Dermis microvascular lymphatic vessel endothelial cell (primary cell): ENCODE data around the gene MYL6B. TPM values are rescaled to one million over a fixed set of nuclear protein-coding genes. Genes with fewer than 3 reads are reported as not detected.
A peak's percentile ranks its signal among the peaks of the same experiment; 100 is the strongest.

Experiments
- DNase-seq, 2 donors: peaks; one replicate each; pipeline versions ENCODE4 v3.0.0 to v3.0.0-alpha.2; 2010; ENCODE audit warnings: low read depth in 2 of 2
- total RNA-seq: library from RNA; depleted of rRNA; stranded (reverse); fragments of >200 nt; gene quantifications from 2 replicates; pipeline ENCODE4 v1.2.1, GENCODE V29; 2014

MYL6B gene
- total RNA-seq, 1 donor from 2014 or later: 60.3 TPM

DNA sequence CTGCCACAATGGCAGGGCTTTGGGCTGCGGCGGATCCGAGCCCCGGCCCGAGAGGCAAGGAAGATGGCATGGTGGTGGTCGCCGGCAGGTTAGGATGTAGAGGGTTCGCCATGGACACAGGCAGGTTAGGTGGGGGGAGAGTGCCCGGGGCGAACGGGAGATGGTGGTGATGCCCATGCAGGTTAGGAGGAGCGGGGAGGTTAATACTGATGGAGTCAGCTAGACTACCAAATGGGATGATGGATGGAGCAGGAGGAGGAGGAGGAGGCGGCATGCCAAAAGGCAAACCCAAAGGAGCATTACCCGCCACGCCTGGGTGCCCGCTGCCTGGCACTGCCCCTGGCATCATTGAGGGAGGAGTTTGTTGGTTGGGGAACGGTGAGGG lies 11.9 kb downstream of the MYL6B start:
- DNase-seq: no peak

DNA sequence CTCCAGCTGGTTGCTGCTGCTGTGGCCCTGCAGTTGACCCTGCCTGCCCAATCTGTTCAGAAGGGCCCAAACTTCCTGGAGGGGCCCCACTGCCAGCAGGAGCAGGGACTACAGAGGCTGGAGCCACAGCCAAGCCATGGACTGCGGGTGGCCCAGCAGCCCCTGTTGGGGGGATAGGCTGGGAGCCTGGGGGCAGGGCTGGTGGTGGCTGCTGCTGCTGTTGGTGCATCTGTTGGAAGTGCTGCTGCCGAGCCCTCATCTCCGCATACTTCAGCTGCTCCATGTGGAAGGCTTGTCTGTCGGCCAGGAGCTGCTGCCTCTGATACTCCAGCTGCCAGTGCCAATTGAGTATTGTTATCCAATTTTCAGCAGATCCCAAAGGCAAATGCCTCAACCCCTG lies 13.0 kb downstream of the MYL6B start:
- no peak for DNase-seq

DNA sequence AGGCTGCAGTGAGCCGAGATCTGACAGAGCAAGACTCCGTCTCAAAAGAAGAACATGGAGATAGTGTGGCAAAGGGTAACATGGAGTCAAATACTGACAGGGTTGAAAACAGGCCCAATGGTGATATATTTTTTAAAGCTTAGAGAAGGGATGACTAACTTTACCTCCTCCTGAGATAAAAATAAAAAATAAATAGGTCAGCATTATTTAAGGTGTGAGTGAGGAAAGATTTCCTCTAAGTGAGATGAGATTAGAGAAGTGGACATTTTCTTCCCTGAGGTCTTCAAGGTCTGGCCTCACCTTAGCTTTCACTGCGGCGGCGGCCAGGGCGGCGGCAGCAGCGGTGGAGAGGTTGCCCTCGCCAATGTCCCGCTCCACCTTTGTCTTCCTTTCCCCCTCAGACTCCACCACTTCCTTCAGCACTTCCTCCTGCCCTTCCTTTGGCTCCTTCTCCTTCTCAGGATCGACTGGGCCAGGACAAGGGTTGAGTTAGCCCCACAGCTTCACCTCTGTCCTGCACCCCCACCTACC lies 16.9 kb downstream of the MYL6B start:
- no peak for DNase-seq

DNA sequence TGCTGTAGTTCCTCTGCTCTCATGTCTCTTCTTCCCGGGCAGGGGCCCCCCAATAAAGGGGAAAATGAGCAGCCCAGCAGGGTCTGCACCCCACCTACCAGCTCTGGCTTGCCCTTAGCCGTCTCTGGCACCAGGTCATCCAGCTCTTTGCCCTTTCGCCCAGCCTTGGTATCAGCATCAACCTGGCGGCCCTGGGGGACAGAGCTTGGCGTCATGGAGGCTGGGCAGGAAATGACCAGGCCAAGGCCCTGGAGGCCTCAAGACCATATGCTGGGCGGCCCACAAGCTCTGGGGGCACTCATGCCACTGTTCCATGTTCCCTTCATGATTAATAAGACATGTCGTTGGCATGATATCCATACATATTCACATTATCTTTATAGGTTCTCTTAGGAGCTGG lies 20.5 kb downstream of the MYL6B start:
- DNase-seq: no peak

DNA sequence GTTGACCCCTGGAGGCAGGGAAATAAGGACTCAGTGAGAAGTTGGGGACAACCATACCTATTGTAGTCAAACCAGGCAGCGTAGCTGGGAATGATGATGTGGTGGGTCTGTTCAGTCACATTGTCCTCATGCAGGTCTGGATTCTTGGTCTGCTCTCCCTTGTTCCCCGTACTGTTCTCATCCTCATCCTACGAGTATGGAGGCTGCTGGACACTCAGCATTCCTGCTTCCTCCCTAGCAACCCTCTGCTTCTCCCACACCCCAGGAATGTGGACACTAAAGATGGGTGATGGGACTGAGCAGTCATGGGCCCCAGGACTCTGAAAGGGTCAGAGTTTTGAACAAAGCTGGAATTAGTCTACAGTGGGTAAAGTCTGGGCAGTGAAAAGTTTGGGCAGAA lies 26.0 kb downstream of the MYL6B start:
- DNase-seq: no peak

DNA sequence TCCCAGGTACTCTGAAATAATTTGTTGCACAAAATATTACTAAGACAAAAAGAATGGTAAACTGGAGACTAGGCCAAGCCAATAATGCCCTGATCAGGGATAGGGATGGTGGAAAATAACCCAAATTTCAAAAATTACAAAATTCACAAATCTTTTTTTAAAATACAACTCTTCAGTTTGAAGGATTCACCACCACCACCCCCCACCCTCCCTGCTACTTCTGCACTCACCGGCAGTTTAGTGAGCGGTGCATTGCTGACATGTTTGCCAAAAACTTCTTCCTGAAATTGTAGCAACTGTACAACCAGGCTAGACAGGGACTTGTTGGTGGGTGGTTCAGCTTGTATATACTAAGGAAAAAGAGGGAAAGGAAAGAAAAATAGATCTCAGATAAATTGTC lies 34.6 kb downstream of the MYL6B start:
- no peak for DNase-seq

DNA sequence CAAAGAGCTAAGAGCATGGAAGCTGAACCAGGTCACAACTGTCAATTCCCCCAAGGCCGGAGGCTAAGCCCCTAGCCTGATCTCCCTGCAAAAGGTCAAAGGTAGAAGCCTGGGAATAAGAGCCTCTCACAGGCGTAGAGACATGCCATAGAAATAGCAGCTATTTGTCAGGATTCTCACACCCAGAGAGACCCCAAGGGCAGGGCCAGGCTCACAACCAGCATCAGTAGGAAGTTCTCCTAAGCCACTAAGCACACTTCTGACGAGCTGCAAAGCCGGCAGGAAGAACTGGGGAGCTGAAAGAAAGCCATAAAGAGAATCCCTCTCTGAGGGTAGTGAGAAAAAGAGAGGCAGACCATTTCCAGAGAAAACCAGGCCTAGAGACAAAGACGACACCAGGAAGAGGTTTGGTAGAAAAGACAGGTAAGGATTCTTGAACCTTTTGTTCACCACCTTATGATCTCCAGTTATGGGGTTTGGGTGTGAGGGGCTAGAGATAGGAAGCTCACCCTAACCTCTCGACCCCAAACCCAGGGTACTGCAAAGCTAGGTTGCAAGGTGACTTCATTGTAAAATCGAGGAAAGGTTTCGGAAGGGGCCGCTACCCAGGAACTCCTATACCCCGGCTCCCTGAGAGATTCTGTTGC lies 35.9 kb downstream of the MYL6B start:
- DNase-seq: no peak

DNA sequence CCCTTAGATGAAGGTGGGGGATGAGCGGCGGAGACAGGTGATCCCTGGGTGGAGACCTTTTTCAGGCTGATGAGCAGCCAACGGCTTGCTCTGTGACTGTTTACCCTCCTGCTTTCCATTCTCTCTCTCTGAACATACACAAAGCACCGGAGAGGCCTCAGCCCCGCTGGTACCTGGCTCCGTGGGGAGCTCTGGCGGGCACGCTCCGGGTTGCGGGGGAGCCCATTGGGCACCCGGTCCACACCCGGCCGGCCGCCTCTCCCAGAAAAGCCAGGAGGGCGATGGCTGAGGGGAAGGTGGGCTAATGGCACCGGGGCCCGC lies 36.4 kb downstream of the MYL6B start:
- no peak for DNase-seq

DNA sequence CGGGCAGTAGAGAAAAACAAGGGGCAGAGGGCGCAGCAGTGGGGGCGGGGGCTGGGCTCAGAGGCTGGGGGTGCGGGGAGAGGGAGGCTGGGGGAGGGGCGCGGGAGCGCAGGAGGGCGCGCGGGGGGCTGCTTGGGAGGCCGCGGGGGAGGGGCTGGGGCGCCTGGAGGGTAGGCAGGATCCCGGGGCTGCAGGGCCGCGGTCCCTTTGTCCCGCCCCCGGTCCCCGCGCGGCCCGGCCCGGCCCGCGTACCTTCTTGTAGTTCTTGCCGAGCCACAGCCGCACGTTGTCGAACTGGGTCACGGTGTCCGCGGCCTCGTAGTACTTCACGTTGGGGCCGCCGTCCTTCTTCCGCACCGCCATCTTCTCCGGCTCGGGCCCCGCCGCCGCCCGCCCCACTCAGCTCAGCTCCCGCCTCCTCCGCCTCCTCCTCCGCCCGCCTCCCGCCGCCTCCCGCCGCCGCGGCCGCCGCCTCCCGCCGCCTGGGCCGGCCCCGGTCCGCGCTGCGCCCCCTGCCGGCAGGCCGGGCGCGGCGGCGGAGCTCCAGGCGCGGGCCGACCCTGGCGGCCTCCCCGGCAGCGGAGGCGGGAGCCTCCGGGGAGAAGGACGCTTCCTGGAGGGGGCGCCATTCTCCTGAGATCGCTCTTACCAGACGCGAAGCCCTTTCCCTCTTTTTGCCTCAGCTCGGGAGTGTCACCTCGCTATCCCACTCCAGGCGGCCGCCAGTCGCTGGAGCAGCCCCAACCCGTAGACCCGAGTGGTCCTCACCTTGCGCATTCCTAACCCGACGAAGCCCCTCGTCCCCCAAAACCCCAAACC lies 36.9 kb downstream of the MYL6B start, which contains the start of gene SMARCC2:
TSS of gene SMARCC2 (minus strand) at position 385 of the 819 bp plus-strand sequence. CDS start at position 363, 22 bp downstream.
- DNase-seq: peak; percentile 59 to 89

DNA sequence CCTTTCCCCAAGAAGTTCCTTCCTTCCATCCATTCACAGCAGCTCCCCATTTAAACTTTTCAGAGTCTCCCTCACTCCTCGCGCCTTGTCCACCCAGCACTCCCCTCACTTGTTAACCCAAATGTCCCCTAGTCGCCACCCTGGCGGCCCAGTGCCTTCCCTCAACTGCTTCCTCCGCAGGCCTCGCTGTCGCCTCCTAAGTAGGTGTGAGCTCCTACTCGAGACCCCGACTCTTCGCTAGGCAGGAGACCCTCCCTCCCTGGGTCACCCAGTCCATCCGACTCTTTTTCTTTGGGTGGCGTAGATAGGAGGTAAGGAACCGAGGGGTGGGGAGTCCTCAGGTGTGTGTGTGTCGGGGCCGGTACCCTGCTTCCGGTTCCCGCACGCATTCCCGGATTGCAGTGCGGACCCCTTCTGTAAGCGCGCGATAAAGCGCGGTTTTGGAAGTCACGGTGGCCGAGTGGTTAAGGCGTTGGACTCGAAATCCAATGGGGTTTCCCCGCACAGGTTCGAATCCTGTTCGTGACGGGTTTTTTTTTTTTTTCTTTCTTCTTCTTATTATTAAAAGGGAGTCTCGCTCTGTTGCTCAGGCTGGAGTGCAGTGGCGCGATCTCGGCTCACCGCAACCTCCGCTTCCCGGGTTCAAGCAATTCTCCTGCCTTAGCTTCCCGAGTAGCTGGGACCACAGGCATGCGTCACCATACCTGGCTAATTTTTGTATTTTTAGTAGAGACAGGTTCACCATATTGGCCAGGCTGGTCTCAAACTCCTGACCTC lies 37.7 kb downstream of the MYL6B start:
- peak; percentile 75 to 84 for DNase-seq

DNA sequence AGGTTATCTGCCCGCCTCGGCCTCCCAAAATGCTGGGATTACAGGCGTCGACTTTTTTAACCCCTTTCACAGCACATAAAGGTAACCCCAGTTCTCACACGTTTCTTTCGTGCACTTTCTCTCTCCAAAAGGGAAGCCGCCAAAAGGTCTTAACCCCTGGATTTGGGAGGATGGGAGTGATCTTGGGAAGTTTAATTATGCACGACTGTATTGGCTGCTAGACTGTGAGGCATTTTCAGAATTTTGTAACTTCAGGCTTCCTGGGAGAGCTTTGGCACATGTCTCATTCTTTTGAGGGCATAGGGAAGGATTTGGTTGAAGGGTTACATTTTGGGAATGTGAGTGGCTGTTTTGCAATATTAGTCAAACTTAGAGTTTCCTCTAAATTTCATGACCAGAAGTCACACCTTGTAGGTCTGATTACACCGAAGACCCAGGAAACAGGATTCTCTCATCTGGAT lies 38.3 kb downstream of the MYL6B start:
- no peak for DNase-seq

DNA sequence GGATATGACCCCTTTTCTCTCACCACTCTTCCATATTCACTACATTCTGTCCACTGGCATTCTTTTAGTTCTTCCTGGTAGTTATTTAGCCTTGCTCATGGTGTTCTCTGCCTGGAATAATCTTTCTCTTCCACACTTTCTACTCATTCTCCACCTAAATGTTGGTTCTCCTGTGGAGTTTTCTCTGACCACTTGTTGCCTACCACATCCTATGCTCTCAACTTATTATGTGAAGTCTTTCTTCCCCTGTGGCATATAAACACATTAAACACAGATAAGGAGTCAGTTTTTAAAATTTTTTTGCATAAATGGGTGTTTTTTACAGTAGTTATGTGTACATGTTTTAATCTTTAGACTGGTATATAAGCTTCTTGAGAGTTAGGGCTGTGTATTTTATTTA lies 40.2 kb downstream of the MYL6B start:
- no peak for DNase-seq

DNA sequence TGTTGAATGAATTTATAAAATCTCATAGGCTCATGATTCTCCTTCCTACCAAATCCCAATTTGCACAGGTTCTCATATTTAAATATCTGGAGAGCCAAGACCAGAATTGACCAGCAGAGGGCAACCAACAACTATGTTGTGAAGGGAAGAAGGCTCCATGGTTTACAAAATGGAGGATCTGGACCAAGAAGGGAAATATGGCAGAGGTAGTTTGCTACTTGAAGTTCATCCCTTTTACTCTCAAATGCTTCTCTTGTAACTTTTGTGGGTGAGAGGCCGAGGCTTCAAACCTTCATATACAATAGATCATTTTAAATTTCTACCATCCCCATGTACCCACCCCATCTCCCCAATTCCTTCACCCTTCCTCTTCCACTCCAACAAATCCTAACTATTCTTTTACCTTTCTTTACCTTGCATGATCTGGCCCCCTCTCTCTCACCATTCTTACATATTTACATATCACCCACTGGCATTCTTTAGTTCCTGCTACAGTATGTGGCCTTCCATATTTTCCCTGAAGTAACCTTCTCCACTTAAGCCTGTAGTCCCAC lies 40.7 kb downstream of the MYL6B start:
- DNase-seq: peak; percentile 83 to 87

DNA sequence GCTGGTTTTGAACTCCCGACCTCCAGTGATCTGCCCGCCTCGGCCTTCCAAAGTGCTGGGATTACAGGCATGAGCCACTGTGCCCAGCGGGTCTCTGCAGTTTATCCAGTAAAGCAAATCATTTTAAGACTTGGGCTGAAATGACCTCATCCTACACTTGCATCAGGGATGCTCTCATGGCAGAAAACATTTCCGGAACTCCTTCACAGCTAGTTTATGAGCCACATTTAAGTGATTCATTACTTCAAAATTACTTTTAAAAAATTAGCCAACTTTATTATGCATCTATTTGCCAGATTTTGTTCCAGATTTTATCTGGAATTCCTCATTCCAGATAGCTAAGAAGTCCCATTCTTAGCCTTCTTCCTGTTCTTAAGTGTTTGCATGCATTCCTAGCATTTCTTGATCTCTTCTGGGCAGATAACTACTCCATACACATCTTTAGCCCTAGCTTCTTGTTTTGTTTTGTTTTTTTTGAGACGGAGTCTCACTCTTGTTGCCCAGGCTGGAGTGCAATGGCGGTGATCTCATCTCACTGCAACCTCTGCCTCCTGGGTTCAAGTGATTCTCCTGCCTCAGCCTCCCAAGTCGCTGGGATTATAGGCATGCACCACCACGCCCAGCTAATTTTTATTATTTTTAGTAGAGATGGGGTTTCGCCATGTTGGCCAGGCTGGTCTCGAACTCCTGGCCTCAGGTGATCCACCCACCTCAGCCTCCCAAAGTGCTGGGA lies 44.6 kb downstream of the MYL6B start:
- peak in 1 of 2 donors; percentile 88 for DNase-seq

DNA sequence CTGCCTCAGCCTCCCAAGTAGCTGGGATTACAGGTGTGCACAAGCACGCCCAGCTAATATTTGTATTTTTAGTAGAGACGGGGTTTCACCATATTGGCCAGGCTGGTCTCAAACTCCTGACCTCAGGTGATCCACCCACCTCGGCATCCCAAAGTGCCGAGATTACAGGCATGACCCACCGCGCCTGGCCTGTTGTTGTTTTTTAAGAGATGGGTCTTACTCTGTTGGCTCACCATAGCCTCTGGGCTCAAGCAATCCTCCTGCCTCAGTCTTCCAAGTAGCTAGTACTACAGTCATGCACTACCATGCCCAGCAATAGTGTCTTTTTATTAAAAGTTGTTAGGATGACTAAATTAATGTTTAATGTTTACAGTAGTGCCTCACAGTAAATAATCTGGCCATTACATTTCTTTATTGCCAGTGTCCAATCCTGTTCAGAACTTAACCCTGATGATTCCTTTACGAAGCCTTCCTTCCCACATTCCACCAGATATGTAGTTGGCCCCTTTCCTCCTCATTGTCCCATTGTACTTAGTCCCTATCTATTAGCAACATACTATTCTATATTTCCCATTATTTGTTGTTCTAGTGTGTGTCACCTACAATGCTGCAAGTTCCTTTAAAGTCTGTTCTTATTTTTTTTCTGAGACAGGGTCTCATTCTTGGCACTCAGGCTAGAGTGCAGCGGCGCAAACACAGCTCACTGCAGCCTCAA lies 45.7 kb downstream of the MYL6B start:
- DNase-seq: peak in 1 of 2 donors; percentile 89

DNA sequence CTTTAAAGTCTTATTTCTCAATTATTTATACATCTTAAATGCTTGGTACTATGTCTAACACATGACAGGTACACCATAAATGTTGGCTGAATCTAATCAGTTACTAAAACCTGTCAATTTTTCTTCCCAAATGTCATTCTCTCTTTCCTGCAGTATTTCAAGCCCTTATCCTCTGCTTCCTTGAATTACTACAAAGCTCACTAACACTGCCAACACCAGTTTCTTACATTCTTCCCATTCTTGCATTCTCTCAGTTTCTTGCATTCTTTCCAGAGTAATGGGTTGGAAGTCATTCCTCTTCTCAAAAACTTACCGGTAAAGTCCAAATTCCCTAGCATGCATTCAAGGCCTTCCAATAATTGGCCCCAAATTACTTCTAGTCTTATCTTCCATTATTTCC lies 46.4 kb downstream of the MYL6B start:
- DNase-seq: peak in 1 of 2 donors; percentile 12

DNA sequence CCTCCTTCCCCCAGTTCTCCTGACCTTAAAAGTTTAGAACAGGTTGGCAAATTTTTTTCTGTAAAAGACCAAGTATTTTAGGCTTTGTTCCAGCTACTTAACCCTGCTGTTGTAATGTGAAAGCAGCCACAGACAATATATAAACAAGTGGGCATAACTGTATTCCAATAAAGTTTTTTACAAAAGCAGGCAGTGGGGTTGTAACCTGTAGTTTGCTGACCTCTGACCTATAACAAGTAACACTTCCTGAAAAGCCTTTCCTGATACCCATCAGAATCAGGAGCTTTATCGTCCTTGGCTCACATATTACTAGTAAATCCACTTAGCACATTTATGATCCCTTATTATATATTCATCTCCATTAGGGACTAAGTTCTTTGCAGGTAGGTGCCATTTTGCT lies 50.0 kb downstream of the MYL6B start:
- DNase-seq: peak in 1 of 2 donors; percentile 20

DNA sequence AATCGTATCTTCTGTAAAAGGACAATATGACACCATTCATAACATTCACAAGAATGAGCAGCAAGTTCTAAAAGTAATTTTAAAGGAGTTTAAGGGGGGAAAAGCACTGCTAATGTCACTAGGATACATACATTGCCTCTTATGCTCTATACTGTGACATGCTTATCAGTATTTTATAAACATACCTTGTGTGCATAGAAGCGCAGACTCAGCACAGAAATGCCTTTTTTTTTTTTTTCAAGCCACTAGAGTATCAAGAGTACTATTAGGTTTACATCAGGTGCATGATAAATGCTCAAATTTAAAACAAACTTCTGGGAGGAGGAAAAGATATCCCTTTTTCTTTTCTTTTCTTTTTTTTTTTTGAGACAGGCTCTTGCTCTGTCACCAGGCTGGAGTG lies 50.5 kb downstream of the MYL6B start:
- no peak for DNase-seq

DNA sequence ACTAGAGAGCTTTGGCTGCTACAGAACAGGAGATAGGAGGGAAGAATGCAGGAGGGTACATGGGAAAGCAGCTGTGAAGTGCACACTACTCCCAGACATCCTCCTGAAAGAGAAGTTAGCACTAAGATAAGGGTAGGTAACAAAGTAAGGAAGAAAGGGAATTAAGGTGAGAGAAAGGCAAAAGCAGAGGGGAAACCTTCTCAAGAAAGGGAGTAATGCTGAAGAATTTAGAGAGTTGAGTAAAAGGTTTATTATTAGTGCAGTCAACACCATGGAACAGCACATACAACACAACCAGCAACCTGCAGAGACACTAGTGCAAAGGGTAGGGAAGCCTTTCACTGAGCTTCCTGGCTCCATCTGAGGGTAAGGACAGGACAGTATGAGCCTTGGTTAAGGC lies 51.9 kb downstream of the MYL6B start:
- DNase-seq: no peak

DNA sequence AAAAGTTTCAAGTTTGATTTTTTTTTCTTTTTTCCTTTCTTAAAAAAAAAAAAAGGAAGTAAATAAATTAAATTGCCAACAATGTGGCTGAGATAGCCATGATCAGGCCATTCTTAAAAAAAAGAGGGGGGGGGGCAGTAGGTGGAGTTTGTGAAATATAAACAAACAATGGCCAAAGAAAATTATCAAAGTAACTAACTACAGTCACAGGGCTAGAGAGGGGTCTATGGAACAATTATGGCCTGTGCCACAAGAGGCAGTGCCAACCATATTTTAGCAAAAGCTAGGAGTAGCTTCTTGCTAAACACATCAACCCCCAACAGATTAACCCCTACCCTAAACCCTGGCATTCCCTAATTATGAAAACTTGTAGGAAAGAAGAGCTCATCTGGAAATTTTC lies 53.1 kb downstream of the MYL6B start:
- peak in 1 of 2 donors; percentile 10 for DNase-seq
